HG02763 (cell line): ENCODE results near the gene SMARCC1.
"Not testable (repeated sequence)": the region's sequence is repeated elsewhere in the genome, so short reads cannot be mapped to it uniquely, and the experiment has no call there.

ENCODE experiments used
- ATAC-seq: cut with Tn5 transposase; IDR thresholded peaks from one replicate; pipeline ENCODE4 v1.9.1; 2021; ENCODE audit warnings: mild to moderate bottlenecking, moderate library complexity; ENCODE audit not compliant: unreplicated experiment

SMARCC1 gene

DNA sequence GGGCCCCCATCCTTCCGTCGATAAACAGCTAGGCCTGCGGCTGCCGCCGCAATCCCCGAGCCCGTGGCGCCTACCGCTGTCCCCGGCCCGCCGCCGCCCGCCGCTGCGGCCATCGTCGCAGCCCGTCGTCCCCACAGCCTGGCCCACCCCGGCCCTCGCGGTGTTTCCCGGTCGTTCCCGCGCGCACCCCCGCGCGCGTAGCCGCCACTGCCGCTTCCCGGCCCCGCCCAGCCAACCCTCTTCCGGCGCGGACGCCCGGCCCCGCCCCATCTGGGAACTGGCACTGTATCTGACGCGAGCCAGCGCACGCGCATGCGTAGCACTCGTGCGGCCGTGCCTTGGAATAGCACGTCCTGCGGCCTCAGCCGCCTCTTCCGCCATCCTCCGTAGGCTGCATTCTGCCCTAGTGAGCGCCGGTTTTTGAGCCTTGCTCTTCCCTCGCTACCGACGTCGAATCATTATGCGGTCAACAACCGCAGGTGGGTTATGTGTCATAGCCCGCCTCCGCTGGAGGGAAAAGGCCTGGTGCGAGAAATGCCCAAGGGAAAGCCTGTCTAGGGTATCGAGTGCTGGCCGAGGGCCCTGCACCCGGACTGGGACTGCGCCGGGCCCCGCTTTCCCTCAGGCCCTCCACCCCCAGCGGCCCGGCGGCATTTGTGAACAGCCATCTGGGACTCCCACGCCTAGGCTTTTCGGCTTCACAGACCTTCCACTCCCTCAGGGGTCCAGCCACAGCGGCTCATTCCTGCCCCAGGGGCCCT is at the start of gene SMARCC1:
Gene SMARCC1 (minus strand): TSS at position 209 of the 761 bp plus-strand sequence. CDS start 96 bp downstream, at position 113.
- ATAC-seq = peak; percentile 80

DNA sequence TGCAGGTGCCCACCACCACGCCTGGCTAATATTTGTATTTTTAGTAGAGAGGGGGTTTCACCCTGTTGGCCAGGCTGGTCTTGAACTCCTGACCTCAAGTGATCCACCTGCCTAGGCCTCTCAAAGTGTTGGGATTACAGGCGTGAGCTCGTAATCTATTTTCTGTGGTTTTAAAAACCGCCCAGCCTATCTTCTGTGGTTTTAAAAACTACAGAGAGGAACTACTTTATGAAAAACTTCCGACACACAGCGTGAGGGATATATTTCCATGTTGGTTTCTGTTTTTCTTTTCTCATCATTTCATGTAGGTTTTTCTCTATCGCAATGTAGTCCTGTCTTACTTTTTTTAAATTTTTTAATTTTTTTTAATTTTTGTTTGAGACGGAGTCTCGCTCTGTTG is 47.8 kb upstream of the SMARCC1 start:
- not testable (repeated sequence) for ATAC-seq

DNA sequence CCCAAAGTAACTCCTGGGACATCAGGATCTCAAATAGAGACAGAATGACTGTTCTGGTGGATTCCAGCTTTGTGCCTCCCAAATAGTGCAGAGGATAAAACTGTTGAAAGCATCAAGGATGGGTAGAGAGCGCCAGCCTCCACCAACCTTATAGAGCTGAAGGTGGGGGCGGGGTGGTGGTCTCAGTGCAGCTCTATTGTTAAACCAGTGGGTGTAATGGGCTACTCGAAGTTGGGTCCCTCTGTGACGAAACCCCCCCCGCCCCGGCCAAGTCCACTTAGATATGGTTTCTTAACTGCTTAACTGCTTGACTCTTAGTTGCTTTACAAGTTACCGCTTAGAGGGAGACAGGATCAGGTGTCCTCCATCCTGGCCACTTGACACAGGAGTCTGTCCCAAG is 43.9 kb upstream of the SMARCC1 start:
- ATAC-seq = no peak

DNA sequence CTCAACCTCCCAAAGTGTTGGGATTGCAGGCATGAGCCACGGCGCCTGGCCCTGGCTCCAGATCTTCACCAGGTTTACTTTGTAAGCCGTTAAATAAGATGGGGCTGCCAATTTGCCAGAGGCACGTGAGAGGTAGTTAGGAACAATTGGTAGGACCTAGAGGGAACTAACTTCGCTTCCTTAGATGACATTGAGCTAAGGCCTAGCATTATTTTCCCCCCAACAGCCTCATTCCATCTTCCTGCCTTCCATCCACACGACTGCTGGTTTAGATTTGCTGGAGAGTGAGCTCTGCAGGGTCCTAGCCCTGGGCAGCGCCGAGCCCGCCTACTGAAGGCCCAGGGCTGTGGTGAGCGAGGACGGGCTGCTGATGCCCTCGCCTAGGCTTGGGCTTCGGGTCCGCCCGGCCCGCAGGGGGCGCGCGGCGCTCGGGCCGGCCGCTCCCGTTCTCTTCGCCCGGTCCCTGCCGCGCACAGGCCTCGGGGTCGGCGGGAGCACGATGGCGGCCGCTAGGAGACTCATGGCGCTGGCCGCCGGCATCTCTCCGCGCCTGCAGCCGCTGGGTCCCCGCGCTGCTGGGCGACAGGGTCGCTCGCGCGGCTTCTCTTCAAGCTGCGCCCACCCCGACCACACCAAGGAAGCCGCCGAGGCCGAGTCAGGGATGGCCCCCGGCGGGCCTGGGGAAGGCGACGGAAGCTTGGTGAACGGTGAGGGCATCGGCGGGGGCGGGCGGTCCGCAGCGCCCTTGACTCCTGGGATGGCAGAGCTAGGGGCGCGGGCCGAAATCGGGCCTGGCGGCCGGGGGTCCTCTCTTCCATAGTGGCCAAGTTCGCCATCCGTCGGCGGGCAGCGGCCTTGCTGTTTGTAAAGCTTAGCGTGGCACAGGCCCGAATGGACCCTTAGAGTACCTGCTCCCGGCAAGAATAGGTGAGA is 43.1 kb upstream of the SMARCC1 start:
- ATAC-seq = peak; percentile 88

DNA sequence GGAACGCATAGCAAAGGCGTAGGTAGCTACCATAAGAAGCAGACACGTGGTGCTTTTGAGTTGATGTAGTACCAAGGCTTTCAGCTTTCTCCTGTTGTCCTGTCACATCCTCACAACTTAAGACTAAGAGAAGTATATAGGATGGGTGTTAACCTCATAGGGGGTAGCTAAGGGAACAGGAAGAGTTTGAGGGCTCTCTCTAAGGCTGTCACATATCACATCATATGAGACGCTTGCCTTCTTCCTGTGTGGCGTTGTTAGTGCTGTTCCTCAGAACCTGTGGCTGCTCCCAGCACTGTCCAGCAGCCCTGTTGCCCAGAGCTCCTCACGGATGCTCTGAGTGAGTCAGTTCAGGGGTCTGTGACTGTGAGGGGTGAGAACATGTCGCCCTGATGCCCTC is 35.9 kb upstream of the SMARCC1 start:
- no peak for ATAC-seq

DNA sequence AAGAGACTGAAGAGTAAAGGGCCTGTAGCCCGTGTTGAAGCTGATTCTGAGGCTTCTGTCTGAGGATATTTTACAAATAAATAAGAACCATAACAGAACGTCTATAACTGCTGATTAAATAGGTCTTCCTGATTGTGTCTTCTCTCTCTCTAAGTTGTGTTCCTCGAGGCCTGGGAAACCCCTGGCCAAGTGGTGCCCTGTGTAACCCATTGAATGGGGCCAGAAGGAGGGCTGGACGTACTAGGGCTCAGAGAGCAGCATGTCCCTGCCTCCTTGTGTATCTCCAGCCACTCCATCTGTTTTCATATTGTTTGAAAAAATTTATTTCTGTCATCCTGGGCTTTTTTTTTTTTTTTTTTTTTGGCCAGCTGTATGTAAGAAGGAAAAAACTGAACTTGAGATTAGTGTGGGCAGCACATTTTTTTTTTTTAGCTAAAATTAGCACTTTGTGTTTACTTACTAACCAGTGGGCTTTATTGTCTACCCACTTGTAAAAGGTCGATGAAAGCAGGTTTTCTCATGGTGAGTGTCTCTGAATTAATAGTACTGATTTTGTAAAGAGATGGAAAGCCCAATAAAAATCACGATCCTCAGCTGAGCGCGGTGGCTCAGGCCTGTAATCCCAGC is 32.0 kb upstream of the SMARCC1 start:
- no peak for ATAC-seq

DNA sequence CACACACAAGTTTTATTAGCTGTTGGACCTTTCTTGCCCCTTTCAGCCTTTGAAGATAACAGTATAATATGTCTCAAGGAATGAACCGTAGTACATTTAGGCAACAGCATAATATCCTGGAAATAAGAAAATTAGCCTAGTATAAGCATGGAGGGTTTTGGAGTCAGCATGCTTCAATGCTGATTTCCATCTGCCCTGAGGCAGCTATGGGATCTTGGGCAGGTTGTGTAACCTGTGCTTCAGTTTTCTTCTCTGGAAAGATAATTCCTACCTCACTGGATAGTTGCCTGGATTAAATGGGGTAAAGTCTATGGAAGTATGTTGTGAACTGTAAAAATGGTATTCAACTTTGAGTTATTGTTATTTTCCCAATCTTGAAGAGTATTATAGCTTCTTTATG is 22.9 kb upstream of the SMARCC1 start:
- ATAC-seq = no peak

DNA sequence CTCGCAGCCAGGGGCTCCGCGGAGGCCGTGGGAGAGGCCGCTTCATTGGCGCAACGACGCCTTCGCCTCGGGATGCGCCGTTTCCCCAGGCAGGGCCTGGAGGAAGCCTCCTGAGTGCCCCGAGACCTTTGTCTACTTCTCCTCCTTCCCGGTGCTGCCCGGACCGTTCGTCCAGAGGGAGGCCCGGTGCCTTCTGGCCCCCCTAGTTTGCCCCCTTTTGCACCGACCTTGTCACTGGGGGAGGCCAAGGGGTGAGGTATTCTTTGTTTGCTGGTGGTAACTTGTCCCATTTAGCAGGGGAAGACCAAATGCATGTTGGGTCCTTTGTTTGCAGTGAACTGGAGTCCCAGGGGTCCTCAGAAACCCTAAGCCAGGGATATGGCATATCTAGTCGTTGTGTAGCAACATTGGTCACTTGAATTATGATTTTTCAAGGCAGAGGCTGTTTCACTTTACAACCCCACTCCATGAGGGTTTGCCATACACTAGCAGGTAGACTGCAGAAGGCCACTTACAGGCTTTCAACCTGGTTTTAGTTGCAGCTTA is 21.9 kb upstream of the SMARCC1 start:
- no peak for ATAC-seq

DNA sequence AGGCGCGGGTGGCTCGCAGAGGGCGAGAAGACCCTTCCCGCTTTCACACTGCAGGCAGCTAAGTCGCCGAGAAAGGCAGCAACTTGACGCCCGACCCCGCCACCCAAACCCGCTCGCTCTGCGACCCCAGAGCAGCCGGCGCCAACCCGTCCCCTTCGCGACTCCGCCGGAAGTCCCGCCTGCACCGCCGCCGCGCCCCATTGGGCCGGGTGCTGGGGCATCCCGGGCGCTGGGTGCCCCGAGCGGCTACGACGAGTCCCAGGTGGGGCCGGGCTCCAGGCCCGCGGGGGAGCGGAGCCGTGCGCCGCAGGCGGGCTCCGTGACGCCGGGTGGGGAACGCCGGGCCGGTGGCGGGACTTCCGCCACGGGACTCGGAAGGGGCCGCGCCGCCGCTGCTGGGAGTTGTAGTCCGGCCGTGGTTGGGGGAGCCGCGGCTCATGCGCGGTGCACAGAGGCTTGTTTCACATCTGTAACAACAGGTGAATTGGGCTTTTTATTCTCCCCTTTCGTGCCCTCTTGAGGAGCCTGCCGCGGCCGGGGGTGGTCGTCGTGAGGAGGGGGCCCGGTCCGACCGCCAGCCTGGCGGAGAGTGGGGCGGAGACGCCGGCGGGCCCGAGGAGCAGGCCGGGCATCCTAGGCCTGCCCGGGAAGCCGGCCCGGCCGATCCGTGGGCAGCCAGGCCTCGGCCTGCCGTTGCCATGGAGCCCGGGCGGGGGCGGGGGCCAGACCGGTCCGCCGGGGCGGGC is 21.2 kb upstream of the SMARCC1 start, which contains the start of gene DHX30:
Gene DHX30 (plus strand): TSS at position 405 of the 746 bp plus-strand sequence. CDS start 7,546 bp downstream, outside the sequence.
- ATAC-seq = peak; percentile 88

DNA sequence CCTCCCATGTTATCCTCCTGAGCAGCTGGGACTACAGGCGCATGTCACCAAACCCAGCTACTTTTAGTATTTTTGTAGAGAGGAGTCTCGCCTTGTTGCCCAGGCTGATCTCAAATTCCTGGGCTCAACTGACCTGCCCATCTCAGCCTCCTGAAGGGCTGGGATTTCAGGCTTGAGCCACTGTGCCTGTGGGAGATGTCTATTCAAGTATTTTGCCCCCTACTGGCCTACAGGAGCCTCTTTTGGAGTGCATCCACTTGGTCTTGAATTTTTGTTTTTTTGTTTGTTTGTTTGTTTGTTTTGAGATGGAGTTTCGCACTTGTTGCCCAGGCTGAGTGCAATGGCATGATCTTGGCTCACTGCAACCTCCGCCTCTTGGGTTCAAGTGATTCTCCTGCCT is 18.0 kb upstream of the SMARCC1 start:
- no peak for ATAC-seq

DNA sequence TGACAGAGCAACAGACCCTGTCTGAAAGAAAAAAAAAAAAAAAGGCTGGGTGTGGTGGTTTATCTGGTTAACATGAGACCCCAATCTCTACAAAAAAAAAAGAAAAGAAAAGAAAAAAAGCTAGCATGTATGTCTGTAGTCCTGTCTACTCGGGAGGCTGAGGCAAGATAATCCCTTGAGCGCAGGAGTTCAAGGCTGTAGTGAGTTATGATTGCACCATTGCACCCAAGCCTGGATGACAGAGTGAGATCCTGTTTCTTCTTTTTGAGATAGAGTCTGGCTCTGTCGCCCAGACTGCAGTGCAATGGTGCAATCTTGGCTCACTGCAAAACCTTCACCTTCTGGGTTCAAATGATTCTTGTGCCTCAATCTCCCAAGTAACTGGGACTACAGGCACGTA is 12.9 kb upstream of the SMARCC1 start:
- no peak for ATAC-seq

DNA sequence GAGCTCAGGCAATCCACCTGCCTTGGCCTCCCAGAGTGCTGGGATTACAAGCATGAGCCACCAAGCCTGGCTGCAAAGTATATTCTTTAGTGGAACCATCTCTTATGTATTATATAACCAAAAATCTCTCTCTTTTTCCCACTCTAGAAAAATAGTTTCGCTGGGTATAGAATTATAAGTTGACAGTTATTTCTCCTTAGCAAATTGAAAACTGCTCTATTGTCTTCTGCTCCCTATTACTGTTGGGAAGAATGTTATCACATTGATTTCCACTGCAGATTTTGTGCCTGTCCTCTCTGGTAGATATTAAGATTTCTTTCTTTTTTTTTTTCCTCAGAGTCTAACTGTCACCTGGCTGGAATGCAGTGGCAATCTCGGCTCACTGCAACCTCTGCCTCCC is 11.0 kb upstream of the SMARCC1 start:
- ATAC-seq = no peak

DNA sequence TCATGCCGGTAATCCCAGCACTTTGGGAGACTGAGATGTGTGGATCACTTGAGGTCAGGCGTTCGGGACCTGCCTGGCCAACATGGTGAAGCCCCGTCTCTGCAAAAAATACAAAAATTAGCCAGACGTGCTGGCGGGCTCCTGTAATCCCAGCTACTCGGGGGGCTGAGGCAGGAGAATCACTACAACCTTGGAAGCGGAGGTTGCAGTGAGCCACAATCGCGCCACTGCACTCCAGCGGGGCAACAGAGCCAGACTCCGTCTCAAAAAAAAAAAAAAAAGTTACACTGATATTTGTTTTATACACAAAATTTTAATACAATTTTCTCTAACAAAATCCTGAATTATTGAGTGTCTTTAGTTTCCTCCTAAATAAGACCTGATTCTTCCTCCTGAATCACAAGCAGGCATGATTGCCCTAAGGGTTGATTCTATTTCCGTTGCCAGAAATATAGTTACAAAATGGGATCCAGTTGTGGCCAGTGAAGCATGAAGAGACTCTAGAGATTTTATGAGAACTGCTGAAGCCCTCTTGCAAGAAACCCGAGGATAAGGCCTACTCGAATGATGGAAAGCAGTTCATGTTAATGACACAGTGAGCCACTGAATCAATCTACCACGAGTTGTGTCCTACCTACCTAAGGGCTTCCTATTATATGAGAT is 9.6 kb upstream of the SMARCC1 start:
- no peak for ATAC-seq

DNA sequence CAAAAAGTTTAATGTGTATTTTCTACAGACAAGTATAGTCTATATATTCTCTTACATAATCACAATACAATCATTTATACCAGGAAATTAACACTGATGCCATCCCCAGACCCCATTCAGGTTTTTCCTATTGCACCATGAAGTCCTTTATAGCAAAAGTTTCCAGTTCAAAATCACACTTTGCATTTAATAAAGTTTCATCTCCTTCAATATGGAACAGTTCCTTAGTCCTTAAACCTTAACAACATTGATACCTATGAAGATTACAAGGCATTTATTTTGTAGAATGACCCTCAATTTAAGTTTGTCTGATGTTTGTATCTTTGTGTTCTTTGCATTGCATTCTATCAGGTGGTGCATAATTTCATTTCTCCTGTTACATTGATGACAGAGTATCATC is 2.0 kb upstream of the SMARCC1 start:
- ATAC-seq = no peak

DNA sequence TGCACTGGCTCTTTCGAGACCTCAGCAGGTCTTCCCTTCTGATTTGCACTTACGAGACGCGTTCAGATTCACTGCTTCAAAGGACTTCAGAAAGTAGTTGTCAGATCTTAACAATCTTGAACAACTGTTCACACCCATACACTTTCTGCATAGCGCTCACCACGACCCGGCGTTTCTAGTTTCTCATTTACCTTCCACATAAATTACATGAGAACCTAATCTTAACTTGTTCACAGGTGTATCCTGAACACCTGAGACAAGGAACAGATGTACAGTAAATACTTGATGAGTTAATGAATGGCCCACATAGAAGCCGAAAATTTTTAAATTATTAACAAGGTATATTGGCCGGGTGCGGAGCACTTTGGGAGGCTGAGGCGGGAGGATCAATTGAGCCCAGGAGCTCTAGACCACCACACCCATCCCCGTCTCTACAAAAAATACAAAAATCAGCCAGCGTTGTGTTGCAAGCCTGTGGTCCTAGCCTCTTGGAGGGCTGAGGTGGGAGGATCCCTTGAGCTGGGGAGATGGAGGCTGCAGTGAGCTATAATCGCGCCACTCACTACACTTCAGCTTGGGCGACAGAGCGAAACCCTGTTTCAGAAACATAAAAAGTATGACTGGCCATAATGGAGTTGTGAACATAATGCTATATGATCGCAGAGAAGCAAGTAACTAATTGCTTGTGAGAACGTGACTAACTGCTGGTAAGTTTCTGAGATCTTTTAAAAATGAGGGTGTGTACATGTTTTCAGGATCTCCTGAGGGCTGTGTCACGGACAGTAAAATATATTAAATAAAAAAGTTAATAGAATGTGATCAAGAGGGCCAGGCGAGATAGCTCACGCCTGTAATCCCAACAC is 984 bp upstream of the SMARCC1 start:
- ATAC-seq = no peak

DNA sequence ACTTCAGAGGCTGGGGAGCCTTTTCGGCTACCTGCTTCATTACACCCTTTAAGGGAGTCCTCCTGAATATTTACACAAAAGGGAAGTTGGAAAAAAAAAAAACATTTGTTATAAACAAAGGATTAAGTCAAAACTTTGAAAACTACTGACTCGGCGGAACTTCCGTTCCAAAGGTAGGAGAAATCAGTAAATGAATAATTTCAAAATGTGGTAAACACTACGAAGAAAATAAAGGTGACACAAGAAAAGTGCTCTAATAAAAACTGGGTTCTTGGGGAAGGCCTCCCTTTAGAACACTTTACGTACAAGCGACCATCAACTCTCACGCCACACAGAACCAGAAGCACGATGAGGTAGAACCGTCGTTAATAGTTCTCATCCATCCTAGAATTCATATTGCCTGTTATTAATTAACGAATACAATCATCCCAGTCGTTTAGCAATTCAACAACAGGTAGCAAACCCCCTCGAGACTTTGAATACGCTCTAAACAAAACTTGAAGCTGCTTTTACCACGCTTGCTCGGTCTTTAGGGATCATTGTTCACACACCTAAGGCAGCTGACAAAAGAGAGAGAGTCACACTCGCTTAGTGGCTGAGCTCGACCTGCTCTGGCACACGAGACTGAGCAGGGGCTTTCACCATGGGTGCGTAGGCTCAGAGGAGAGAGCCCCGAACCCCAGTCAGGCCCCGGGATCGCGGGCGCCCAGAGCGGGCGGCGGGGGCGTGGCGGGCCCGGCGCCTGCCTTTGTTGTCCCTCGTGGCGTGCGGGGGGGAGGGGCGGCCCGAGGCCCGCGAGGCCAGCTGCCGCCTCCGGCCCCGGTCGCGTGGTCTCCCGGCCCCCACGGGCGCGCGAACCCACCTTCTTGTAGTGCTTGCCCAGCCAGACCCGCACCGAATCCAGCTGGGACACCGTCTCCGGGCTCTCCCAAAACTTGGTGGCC is 680 bp downstream of the SMARCC1 start:
- ATAC-seq = peak; percentile 37

DNA sequence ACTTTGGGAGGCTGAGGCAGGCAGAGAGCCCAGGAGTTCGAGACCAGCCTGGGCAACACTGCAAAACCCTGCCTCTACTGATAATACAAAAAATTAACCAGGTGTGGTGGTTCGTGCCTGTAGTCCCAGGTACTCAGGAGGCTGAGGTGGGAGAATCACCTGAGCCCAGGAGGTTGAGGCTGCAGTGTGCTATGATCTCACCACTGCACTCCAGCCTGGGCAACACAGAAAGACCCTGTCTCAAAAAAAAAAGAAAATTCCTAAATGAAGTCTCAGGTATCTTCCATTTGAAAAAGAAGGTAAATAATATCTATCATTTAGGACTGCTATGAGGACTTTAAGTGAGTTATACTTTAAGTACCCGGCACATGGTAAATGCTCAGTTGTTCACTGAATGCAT is 2.9 kb downstream of the SMARCC1 start:
- no peak for ATAC-seq

DNA sequence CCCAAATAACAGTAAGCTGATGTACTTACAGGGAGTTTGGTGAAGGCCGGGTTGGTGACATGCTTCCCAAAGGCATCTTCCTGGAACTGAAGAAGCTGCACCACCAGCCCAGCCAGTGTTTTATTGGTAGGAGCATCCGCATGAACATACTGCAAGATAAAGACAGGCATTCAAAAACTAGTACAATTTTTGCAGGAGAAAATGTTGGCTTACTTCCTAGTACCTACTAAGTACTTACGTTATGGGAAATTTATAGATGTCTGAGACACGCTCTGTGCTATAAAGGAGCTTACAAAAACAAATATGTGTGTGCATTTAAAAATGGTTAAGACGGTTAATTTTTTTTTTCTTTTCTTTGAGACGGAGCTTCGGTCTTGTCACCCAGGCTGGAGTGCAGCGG is 8.9 kb downstream of the SMARCC1 start:
- no peak for ATAC-seq
